Measurements from ENCODE around the gene CDK14.

CDK14 gene

DNA sequence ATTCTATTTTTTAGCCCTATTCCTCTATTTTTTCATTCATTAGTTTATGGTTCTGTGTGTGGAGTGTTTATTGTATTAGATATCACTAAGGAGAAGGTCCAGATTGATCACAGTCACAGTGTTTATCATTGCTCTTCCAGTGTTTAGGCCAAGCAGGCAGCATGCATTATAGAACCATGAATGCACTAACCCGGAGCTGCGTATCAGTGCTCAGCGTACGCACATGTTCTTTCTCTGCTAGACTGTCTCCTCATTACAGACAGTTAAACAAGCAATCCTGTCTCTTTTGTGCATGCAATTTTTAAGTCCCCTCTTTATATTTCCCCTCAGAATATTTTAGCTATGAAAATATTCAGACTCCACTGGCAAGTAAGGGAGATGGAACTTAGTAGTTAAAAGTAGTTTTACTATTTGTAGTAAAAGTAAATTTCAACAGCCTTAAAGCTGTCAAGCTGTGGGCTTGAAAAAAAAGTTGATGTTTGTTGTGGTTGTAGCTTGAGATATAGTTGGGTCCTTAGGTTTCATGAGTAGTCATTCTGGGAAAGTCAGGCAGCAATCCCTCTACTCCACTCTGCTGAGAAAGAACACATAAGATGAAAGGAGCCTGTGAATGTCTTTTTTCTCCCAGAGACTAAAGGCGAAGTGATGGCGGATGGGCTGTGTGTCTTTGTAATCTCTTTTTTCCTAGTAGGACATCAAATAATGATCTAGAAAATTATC lies 260.4 kb downstream of the CDK14 start:
- no peak for DNase-seq

DNA sequence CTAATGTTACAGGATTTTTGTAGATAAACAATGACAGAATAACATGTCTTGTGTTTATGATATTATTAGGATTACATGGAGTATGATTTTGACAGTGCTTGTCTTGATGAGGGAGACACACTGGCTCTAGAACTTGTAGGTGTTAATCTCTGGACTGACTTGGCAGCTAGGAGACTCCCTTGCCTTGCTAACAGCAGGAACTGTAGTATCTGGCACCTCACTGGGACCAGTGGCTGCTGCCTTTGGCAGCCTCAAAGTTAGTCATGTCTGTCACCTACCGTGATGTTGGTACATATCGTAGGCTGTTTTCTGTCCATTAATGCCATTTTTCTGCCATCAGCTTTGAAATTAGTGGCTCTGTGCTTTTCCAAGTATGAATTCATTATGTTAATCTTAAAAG lies 261.5 kb downstream of the CDK14 start:
- no peak for DNase-seq

DNA sequence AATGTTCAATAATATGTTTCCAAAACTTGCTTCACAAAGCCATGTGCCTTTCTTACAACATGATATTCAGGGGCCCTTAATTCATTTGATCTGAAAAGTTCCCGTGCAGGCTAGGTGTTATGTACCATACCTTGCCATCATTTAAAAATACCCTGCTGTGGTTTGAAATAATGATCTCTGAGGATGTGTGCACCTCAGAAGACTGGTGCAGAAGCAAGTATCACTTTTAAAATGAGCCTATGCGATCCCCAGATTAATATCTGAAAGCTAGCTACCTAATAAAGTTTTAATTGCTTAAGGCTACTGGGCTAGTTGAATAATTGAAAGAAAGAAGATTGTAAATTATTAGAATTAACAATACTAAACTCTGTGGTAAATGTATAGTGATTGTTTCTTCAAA lies 262.4 kb downstream of the CDK14 start:
- DNase-seq: no peak

DNA sequence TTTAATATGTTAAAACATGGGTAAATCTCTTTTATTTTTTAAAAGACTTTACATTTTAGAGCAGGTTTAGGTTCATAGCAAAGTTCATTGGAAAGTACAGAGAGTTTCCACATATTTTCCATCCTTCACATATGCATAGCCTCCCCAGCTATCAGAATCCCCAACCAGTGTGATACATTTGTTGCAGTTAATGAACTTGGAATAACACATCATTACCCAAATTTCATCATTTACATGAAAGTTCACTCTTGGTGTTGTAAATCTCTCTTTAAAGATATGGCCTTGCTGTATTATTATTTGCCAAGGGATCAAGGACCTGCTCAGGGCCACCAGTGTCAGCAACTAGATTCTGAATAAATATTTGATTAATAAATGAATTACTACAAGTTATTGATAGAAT lies 263.4 kb downstream of the CDK14 start:
- no peak for DNase-seq

DNA sequence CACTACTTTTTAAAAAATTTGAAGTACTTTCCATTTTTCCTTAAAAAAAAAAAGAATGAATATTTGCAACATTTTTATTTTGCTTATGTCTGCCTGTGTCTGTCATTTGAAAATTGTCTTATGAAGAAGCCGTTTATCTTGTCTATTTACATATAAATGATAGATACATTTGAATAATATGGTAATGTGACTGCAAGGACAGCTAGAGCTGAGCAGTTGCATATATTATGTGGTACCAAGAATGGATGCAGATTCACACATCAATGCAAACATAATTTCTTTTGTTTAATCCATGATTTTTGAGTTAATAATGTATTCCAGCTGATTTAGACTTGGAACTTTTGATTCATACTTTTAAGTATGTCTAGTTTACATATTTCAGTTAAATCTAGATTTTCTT lies 268.0 kb downstream of the CDK14 start:
- DNase-seq: no peak

DNA sequence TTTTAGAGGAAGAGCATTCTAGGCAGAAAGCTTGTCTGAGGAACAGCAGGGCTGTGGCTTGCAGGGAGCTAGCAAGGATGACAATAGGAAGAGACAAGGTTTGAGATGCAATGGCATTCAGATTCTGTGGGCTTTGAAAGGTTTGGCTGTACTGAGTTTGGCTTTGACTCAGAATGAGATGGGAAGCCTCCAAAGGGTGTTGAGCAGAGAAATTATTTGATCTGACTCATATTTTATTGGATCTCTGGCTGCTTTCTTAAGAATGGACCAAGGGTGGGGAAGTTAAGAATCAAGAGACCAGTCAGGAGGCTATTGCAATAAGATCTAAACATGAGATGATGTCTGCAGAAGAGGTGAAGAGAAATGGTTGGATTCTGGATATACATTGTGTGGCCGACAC lies 273.2 kb downstream of the CDK14 start:
- DNase-seq: no peak

DNA sequence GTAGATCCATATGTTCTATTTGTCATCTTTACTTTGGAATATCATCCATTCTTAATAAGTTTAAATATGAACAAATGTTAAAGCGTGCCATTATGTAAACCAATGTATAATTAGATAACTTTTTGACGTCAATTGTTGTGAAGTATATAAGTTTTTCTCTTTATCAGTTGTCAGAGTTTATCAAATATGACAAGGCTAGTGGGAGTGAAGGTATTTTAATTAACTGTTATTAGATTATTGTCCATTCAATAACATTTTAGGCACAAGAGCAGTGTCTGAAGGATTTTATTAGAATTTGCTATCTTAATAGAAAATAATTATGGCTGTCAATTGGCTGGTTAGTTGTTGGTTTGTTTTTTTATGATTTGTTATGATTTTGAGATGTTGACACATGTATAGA lies 280.6 kb downstream of the CDK14 start:
- no peak for DNase-seq

DNA sequence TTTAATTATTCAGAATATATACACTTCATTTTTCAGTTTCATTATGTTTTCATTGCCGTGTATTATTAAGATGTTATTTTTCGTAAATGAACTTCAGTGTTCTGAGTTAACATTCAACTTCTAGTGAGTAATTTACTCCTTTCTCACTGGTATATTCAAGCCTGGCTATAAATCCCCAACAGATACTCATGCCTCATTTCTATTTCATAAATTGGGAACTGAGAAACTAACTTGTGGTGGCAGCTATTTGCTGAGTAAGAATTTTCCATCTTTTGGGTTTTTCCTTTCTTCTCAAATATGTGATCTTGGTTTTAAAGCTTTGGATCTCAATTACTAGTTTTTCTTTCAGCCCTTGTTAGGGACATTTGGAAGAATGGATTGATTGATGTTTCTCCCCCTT lies 281.1 kb downstream of the CDK14 start:
- no peak for DNase-seq

DNA sequence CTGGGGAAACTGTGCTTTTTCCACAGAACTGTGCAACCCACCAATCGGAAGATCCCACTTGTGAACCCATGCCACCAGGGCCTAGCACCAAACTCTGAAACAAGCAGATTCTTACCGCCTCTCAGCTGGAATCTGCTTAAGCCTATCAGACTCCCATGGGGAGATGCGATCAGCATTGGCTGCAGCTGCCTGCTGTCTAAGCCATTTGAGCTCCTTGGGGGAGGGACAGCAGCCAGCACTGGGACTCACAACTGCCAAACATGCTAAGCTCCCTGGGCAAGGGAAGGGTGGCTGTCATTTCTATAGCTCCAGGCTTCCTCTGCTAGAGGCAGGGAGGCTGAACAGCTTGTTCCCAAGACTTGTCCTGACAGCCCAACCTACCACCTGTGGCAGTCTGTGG lies 283.8 kb downstream of the CDK14 start:
- no peak for DNase-seq

DNA sequence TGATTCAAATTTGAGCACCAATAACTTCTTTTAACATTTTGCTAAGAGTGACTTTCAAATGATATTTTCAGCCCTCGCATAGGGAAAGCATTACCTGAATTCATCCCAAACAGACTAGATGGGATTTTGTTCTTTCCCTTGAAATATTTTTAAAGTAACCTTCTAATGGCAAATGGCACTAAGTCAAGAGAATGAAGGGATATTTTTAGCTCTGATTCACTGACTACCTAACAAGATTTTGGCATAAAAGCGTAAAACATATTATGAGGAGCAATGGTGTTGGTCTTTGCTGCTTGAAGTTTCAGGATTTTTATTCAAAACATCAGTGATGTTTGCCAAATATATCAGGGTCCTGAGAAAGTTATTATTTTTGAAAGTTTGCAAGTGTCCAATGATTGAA lies 290.3 kb downstream of the CDK14 start:
- no peak for DNase-seq

DNA sequence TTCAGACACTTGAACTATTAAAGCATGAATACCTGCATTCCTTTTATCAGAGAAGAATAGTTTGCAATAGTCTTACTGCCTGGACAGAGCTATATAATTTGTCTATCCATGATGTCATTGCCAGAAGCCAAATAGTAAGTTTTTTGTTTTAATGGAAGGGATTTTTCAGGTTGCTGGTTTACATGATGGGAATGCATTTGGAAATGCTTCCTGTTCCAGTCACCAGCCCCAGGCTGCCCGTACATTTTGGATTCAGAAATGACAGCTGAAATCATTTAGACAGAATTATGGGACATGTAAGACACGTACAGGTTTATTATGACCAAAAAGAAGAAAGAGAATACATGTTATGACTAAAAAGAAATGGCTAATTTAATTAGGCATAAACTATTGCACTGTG lies 293.1 kb downstream of the CDK14 start:
- DNase-seq: no peak

DNA sequence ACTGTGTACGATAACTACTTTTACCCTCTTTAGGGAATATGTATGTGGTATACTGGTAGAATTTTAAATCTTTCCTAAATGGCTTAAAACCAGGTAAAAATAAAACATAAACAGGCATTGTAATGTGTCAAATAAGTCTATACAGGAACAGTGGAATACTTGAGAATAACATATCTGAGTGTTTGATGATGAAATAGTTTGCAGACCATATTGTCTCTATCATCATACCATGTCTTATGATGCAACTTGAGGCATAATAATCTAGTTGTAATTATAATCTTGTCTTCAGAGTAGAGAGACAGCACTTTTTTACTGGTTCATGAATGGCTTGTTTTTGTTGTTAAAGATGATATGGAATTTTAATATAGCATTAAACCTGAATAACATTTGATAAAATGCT lies 293.5 kb downstream of the CDK14 start:
- no peak for DNase-seq

DNA sequence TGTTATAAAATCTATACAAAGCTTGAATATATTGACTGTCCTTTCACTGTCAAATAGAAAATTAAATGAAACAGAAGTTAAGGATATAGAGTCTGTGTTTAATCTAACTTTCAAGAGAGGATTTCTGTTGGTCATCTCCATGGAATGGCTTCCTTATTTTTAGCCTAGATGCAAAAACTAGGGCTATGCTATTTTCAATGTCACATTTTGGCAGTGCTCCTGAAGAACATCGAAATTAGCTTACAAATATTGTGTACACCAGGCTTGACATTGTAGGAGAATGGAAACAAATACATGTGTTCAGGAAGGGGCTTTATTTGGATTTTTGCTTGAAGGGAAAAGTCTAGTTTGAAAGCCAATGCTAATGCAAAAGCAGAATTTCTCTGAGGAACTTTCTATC lies 295.4 kb downstream of the CDK14 start:
- no peak for DNase-seq

DNA sequence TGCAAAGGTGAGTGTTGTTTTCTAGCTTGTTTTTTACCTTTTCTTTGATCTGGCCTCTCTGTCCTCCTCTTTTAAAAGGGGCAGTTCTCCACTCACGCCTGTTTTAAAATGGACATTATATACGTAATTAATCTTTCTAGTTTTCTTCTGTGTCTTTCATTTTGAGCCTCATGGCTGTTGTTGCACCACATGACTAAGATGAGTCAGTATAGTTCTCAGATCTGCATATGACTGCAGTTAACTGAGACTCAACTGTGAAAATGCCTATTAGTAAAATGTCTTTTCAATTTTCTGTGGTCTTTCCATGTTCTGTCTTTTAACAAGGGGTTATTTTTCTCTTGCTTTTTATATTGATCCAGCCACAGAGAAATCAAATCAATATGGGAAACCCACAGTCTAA lies 296.1 kb downstream of the CDK14 start:
- no peak for DNase-seq

DNA sequence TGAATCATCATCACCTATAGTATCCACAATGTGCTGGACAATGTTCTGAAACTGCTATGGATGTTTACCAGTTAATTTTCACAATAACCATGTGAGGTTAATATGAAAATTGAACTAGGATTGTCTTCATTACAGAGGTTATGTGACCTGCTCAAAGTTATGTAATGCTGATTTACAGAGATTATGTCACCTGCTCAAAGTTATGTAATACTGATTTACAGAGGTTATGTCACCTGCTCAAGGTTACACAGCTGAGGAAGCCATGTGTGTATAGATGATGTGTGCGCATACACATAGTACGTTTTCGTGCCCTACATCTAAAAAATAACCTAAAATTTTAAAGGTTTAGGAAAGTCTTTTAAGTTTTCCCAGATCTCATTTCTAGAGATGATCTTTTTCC lies 298.0 kb downstream of the CDK14 start:
- no peak for DNase-seq

DNA sequence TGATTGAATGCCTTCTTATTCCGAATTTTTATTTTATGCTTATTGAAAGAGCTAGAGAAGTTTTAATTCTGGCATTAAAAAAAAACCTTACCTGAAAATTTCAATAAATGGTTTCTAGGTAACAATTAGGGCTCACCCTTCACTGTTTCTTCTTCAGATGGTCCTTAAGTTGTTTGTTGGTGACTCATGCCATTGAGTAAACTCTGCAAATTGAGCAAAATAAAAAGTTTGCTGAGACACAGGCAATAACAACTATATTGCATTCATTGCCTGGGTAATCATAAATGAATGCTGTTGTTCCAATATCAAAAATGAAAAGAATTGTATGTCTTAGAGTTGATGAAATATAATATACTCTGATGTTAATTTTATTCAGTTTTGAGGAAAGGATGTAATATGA lies 300.3 kb downstream of the CDK14 start:
- no peak for DNase-seq

DNA sequence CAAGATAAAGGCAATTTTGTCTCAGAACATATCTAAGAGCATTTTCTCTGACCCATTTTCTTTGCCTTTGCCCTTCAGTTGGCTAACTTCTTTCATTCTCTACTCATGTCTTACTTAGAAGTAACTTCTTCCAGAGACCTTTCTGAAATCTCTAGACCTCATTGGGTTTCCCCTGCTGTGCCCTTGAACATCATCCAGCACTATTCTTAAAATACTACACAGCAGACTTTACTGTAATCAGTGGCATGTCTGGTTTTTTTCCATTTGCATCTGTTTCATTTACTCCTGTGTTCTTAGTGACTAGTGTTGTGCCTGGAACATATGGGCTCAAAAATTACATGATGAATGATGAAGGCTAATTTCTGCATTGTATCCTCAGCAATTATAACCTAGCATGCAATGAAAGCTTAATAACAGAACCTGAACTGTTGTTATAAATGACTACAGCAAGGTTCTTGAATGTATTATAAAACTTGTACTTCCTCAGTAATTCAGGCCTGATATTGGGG lies 301.9 kb downstream of the CDK14 start:
- DNase-seq: no peak

DNA sequence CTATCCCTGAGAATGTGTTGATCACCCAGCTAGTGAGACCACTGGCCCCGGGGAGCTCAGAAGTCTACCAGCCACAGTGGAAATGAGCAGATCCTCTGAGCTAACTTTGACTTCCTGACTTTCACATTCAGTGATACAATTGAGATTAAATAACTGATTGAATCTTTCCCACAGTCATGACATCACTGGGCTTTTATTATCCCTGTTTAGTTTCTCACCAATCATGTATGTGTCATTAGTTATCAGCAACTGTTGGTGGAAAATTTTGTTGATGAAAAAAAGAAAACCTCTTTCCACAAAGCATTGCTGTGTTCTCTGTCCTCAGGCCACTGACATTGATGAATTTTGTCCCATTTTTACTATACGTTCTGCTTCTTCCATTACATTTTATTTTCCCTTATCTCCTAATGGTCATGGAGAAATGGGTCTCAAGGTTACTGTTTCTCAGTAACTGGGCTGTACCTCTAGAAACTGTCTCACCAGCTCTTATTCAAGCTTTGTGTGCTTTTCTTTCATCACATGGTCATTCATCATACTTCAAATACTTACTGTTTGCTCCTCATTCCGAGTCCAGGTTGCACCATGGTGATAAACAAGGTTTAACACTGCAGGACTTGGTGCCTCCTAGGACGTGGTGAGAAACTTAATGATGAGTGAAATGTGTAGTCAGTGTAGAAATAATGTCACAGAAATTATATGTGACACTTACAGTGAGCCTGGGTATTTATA lies 304.7 kb downstream of the CDK14 start:
- DNase-seq: no peak

DNA sequence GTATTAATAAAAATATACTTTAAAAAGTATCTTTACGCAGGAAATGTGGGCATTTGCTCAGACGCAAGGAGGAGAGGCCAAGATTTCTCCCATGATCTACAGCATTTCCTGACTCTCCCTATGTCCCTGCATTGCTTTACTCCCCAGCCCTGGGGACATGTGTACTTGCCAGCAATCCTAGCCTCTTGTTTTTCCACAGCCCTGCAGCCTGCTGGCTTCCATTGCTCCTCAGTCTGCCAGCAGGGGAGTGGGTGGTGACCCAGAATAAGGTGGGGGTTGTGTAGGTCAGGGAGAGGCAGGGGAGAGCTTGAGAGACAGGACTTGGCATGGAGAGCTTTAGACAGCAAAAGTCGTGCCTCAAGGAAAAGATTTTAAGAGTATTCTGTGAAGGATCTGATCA lies 307.7 kb downstream of the CDK14 start:
- DNase-seq: no peak

DNA sequence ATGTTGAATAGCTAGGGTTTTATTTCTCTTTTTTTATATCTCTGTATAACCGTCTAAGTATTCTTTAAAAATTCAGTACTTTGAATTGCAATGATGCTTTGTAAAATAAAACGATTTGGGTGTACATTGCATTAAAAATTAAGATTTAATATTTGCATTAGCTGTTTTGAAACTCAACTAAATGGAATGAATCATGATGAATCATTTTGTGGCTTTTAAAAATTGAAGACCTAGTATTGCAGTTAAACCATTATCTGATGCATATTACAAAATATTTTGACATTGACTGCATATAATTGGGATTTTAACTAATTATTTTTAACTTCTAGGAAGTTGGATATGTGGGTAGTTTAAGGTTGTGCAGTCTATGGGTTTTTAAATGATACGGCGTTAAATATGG lies 314.0 kb downstream of the CDK14 start:
- DNase-seq: no peak

DNA sequence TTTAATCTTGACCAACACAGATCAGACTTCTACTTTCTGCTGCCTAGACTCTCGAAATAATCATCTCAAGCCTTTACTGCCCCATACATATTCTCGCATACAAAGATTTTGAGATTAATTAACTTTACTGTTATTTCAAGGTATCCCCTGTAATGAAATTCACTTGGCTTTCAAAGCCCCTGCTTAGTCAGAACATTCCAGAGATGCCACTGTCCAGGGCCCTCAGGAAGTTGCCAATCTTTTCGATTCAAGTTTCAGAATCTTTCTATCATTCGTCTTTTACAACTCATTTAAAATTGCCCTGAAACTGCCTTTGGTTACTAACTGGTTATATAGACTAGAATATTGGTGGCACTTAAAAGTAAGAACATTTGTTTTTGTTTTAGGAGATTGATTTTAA lies 320.2 kb downstream of the CDK14 start:
- DNase-seq: no peak

DNA sequence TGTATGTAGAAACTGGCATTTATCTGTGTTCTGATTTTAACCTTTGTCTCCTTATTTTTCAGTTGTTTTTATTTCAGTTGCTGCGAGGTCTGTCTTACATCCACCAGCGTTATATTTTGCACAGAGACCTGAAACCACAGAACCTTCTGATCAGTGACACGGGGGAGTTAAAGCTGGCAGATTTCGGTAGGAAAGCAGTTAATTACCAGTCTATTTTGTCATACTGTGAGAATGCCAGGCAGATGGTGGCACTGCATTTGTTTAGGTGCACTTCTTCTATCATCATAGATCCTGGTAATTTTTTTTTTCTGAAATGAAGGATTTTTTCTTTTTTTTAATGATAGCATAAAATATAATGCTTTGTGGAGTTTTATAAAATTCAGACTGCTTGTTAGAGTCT lies 321.4 kb downstream of the CDK14 start:
- no peak for DNase-seq

DNA sequence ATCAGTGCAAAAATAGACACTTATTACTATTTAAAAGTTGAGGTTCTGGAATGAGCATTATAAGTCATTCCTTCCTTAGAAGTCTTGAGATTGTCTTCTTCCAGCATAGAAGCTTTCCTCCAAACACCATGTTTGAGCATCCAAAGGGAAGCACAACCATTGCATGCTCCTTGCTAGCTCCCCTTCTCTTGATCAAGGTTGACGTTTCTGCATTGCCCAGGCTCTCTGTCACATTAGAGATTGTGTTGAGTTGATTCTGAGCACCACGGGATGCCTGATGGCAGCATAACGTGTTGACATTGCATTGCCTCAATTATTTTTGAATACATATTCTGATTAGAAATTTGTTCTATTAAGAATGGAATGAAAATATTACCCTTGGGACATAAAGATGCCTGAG lies 322.2 kb downstream of the CDK14 start:
- no peak for DNase-seq

DNA sequence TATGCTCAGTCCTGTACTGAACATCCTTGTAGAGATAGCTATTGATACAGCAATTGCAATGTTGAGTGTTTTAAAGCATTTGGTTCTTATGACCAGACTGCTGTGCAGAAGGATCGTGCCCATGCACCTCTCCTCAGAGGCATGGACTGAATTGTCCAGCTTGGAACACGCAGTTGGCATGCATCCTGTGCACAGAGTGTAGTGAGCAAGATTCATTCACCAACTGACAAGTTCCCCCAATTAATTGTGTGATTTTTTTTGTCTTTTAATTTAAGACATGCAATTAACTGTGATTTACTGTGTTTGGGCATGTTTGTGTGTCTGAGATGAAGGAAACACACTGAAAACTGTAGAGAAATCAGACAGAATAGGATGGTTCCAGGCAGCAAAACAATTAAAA lies 323.7 kb downstream of the CDK14 start:
- no peak for DNase-seq

DNA sequence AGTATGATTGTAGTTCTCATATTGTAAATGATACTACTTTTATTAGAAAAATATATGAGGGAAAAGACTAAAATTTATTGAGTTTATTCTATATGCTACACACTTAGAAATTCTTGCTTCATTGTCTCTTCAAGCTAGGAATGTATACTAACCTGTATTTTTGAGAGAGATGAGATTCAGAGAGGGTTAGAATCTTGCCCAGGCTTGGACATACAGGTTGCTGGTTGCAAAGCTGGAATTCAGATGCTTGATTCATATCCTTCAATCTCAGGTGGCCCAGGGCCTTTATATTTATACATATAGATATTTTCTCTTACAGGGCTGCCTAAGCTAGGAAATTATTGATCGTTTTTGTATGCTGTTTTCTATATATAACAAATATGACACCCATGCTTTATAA lies 324.2 kb downstream of the CDK14 start:
- no peak for DNase-seq
